ENCODE measurements around the gene RBSN.

DNA sequence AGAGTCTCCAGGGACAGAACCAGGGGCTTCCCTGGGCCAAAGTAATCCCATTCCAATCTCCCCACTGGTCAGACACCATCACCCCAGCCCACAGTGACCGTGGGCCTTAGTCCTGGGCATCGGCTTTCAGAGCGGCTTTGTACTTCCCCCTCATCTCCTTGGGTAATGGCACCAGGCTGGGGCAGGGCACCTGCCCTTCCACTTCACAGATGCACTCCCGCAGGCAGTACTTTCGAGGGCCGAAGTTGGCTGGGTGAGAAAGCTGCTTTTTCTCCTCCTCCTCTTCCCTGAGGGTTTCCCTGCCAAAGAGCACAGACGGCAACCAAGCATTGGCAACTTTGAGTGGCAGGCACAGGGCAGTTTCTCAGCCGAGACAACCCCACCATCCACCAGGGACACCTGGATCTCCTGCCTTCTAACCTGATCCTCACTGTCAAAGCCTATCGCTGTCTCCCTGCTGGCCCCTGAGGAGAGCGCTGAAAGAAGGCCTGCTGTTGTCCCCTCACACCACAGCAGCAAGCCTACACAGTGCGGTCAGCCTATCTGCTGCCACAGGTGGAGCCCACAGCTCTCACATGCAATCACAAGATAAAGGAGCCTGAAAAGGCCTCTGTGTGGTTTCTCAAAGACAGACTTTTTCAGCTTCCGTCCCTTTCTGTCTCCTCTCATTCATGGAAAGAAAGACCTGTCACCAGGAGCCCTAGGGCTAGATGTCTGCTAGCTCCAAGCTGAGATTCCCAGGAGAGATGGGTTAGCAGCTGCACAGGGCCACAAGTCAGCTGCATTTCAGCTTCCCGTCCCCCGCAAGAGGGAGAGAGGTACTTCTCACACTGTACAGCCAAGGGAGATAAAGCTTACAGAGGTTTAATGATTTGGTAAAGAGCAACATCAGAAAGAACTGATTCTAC lies 46.4 kb downstream of the RBSN start:
- no peak for TF ChIP-seq EZH2 (IDR thresholded peaks at IDR 0.05)
- TF ChIP-seq, protein P1, sequence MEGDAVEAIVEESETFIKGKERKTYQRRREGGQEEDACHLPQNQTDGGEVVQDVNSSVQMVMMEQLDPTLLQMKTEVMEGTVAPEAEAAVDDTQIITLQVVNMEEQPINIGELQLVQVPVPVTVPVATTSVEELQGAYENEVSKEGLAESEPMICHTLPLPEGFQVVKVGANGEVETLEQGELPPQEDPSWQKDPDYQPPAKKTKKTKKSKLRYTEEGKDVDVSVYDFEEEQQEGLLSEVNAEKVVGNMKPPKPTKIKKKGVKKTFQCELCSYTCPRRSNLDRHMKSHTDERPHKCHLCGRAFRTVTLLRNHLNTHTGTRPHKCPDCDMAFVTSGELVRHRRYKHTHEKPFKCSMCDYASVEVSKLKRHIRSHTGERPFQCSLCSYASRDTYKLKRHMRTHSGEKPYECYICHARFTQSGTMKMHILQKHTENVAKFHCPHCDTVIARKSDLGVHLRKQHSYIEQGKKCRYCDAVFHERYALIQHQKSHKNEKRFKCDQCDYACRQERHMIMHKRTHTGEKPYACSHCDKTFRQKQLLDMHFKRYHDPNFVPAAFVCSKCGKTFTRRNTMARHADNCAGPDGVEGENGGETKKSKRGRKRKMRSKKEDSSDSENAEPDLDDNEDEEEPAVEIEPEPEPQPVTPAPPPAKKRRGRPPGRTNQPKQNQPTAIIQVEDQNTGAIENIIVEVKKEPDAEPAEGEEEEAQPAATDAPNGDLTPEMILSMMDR (IDR thresholded peaks at IDR 0.05), result no peak
